ENCODE results near the gene CFAP77. TPM values are rescaled to one million over a fixed set of nuclear protein-coding genes. Genes with fewer than 3 reads are reported as not detected.

Gene CFAP77
- total RNA-seq, 4 donors from 2014 or later = 0.66 TPM; not detected in 3

GRCh38 chr9:132597073-132597775 is 187.2 kb downstream of the CFAP77 start:
- TF ChIP-seq EP300 (IDR thresholded peaks at IDR 0.05) (no peak), POLR2A (IDR thresholded peaks at IDR 0.05) (no peak)
- TF ChIP-seq, protein P1, sequence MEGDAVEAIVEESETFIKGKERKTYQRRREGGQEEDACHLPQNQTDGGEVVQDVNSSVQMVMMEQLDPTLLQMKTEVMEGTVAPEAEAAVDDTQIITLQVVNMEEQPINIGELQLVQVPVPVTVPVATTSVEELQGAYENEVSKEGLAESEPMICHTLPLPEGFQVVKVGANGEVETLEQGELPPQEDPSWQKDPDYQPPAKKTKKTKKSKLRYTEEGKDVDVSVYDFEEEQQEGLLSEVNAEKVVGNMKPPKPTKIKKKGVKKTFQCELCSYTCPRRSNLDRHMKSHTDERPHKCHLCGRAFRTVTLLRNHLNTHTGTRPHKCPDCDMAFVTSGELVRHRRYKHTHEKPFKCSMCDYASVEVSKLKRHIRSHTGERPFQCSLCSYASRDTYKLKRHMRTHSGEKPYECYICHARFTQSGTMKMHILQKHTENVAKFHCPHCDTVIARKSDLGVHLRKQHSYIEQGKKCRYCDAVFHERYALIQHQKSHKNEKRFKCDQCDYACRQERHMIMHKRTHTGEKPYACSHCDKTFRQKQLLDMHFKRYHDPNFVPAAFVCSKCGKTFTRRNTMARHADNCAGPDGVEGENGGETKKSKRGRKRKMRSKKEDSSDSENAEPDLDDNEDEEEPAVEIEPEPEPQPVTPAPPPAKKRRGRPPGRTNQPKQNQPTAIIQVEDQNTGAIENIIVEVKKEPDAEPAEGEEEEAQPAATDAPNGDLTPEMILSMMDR (IDR thresholded peaks at IDR 0.05) = no peak
- no peak for DNase-seq (ENCODE audit: low spot score in 2 of 2)
- Histone ChIP-seq H3K9me3 (no peaks in the 10 kb centered on the region), H3K27ac (no peak overlapping the region), H3K27me3 (peaks cover 0 to 8% of the 10 kb centered on the region in 2 donors), H3K36me3 (peaks cover 0 to 94% (median 8%) of the 10 kb centered on the region in 3 donors), H3K4me3 (no peak overlapping the region), H3K4me1 (no peaks in the 10 kb centered on the region)
- WGBS, 2 donors = 91 to 92% methylated on average over 12 to 16 of the region's 16 CpGs

DNA sequence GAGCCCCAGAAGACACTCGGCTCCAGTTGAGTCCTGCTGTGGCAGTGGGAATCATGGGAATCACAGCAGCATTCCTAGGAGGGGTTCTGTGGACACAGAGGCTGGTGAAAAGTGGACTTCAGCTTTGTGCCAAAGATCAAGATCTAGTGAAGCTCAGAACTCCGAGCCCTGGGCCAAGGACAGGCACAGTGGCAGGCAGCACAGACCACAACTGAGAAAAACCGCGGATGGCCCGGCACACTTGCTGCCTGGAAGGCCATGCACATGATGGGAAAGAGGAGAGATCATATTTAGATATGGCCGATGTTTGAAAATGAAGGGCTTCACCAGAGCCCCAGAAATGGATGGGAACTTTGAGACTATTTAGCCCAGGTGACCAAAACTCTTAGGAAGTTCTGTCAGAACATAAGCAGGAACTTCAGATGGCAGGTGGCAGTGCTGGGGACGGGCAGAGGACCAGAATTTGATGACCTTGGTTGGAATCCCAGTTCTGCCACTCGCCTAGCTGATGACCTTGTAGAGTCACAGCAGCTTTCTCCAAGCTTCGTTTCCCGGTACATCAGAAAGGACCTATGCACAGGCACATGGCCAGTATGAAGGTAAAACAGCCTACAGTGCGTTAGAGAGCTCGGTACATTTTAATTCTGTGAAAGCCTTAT is 190.4 kb downstream of the CFAP77 start:
- H3K4me1 ChIP-seq = no peaks in the 10 kb centered on the region
- H3K27ac ChIP-seq = no peak overlapping the region
- H3K9me3 ChIP-seq = no peaks in the 10 kb centered on the region
- H3K4me3 ChIP-seq = no peak overlapping the region
- peaks cover 0 to 5% of the 10 kb centered on the region in 2 donors for H3K27me3 ChIP-seq
- TF ChIP-seq POLR2A (IDR thresholded peaks at IDR 0.05) = no peak
- TF ChIP-seq, protein P1 (IDR thresholded peaks at IDR 0.05) = no peak
- no peak for TF ChIP-seq EP300 (IDR thresholded peaks at IDR 0.05)
- 92 to 98% methylated on average over 12 of the region's 12 CpGs for WGBS, 2 donors
- DNase-seq (ENCODE audit: low spot score in 2 of 2) = no peak
- H3K36me3 ChIP-seq = peaks cover 0 to 99% (median 0%) of the 10 kb centered on the region in 3 donors

- Histone ChIP-seq H3K27ac (no peak overlapping the region), H3K9me3 (no peaks in the 10 kb centered on the region), H3K4me3 (no peak overlapping the region), H3K36me3 (peaks cover 0 to 100% (median 0%) of the 10 kb centered on the region in 3 donors), H3K4me1 (no peaks in the 10 kb centered on the region), H3K27me3 (no peaks in the 10 kb centered on the region)
- WGBS, 2 donors = 61 to 78% methylated on average over 3 of the region's 3 CpGs
- no peak for DNase-seq (ENCODE audit: low spot score in 2 of 2)
- TF ChIP-seq, protein P1 (IDR thresholded peaks at IDR 0.05) = no peak
- no peak for TF ChIP-seq EP300 (IDR thresholded peaks at IDR 0.05)
- no peak for TF ChIP-seq POLR2A (IDR thresholded peaks at IDR 0.05)
Measured at GRCh38 chr9:132602207-132602606, 192.2 kb downstream of the CFAP77 start.

DNA sequence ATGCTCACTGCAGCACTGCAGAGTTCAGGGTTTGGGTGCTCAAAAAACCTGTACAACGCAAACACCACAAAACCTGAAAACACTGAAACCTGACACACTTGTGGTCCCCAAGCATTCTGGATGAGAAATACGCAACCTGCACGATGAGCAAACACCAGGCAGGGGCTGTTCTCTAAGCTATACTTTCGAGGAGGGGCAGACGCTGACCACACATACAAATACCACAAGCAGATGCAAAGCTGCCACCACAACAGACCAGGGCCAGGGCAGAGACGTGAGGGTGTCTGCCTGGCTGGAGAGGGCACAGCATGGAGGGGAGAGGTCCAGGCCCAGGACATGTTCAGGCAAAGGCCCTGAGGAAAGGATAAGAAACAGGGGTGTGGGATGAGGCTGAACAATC is 195.4 kb downstream of the CFAP77 start:
- Histone ChIP-seq H3K27ac (no peak overlapping the region), H3K27me3 (no peaks in the 10 kb centered on the region), H3K9me3 (no peaks in the 10 kb centered on the region), H3K36me3 (peaks cover 0 to 100% (median 17%) of the 10 kb centered on the region in 3 donors), H3K4me1 (no peaks in the 10 kb centered on the region), H3K4me3 (no peak overlapping the region)
- 94% methylated on average over 6 of the region's 6 CpGs for WGBS, 2 donors
- DNase-seq (ENCODE audit: low spot score in 2 of 2) = no peak
- TF ChIP-seq, protein P1 (IDR thresholded peaks at IDR 0.05) = no peak
- TF ChIP-seq POLR2A (IDR thresholded peaks at IDR 0.05) (no peak), EP300 (IDR thresholded peaks at IDR 0.05) (no peak)

- no peak for DNase-seq (ENCODE audit: low spot score in 2 of 2)
- TF ChIP-seq, protein P1 (IDR thresholded peaks at IDR 0.05) = no peak
- no peak for TF ChIP-seq POLR2A (IDR thresholded peaks at IDR 0.05)
- no peak for TF ChIP-seq EP300 (IDR thresholded peaks at IDR 0.05)
- Histone ChIP-seq H3K4me3 (no peak overlapping the region), H3K4me1 (no peaks in the 10 kb centered on the region), H3K27me3 (no peaks in the 10 kb centered on the region), H3K9me3 (no peaks in the 10 kb centered on the region), H3K36me3 (peaks cover 2 to 100% (median 17%) of the 10 kb centered on the region in 3 donors), H3K27ac (no peak overlapping the region)
- 83 to 86% methylated on average over 6 of the region's 6 CpGs for WGBS, 2 donors
Measured at GRCh38 chr9:132606066-132606465, 196.1 kb downstream of the CFAP77 start.
